CD14-positive monocyte (primary cell): ENCODE results near the gene ROBO4. TPM values are rescaled to one million over a fixed set of nuclear protein-coding genes. Genes with fewer than 3 reads are reported as not detected.

Experiments
- DNase-seq, 3 donors: peaks; one replicate each; pipeline ENCODE4 v3.0.0-alpha.2; 2011 to 2022
- H2AFZ ChIP-seq: 2 replicates; pipeline ENCODE4 v1.6.0; 2012; ENCODE audit warnings: mild to moderate bottlenecking, low read depth, low read length, inconsistent platforms; ENCODE audit not compliant: insufficient read depth, poor library complexity, severe bottlenecking
- H3K27ac ChIP-seq, 2 donors: 1 replicate in 1 of 2; 2 replicates in 1 of 2; pipeline ENCODE4 v1.5.1; 2012 to 2013; ENCODE audit warnings: low read length in 2 of 2, control low read depth in 1 of 2, inconsistent platforms in 1 of 2, low read depth in 1 of 2, mild to moderate bottlenecking in 1 of 2
- H3K27me3 ChIP-seq, 2 donors: one replicate each; pipeline versions ENCODE4 v1.6.0 to v1.6.1; 2011 to 2013; ENCODE audit warnings: low read length in 2 of 2; ENCODE audit not compliant: control insufficient read depth in 2 of 2, insufficient read depth in 2 of 2
- H3K36me3 ChIP-seq, 2 donors: replicated peaks in 1 of 2; 1 replicate in 1 of 2; 2 replicates in 1 of 2; pipeline versions ENCODE4 v1.5.1 to v1.6.1; 2012 to 2013; ENCODE audit warnings: low read length in 2 of 2, control low read depth in 1 of 2, inconsistent platforms in 1 of 2, mild to moderate bottlenecking in 1 of 2; ENCODE audit not compliant: insufficient read depth in 2 of 2, control insufficient read depth in 1 of 2
- H3K4me1 ChIP-seq, 2 donors: 1 replicate in 1 of 2; 2 replicates in 1 of 2; pipeline versions ENCODE4 v1.5.1 to v1.6.1; 2012 to 2013; ENCODE audit warnings: low read length in 2 of 2, control low read depth in 1 of 2, inconsistent platforms in 1 of 2, mild to moderate bottlenecking in 1 of 2, moderate library complexity in 1 of 2; ENCODE audit not compliant: insufficient read depth in 2 of 2, control insufficient read depth in 1 of 2
- H3K4me2 ChIP-seq: replicated peaks from 2 replicates; pipeline ENCODE3; 2012; ENCODE audit warnings: low read length, moderate library complexity, mild to moderate bottlenecking; ENCODE audit not compliant: poor library complexity, severe bottlenecking; ENCODE audit errors: extremely low read depth
- H3K4me3 ChIP-seq, 3 experiments: fragments of 200-600 bp in 1 of 3; sonication (generic) in 1 of 3; replicated peaks in 1 of 3; 1 replicate in 2 of 3; 2 replicates in 1 of 3; pipeline ENCODE4 v1.5.1; 2011 to 2013; ENCODE audit warnings: low read length in 3 of 3, mild to moderate bottlenecking in 3 of 3, control low read depth in 2 of 3, low read depth in 2 of 3, inconsistent platforms in 1 of 3, moderate library complexity in 1 of 3
- H3K79me2 ChIP-seq: 2 replicates; pipeline ENCODE4 v1.6.0; 2012; ENCODE audit warnings: mild to moderate bottlenecking, control low read depth, inconsistent platforms, low read length, moderate library complexity; ENCODE audit not compliant: insufficient read depth
- H3K9ac ChIP-seq: 2 replicates; pipeline ENCODE4 v1.6.0; 2017; ENCODE audit warnings: low read length, mild to moderate bottlenecking; ENCODE audit not compliant: insufficient read depth, poor library complexity, severe bottlenecking
- H3K9me3 ChIP-seq, 2 donors: replicated peaks in 1 of 2; 1 replicate in 1 of 2; 2 replicates in 1 of 2; pipeline versions ENCODE4 v1.5.1 to v1.6.1; 2012 to 2013; ENCODE audit warnings: low read length in 2 of 2, control low read depth in 1 of 2; ENCODE audit not compliant: control insufficient read depth in 1 of 2, insufficient read depth in 1 of 2
- H4K20me1 ChIP-seq: 2 replicates; pipeline ENCODE4 v1.6.0; 2012; ENCODE audit warnings: mild to moderate bottlenecking, low read length, control low read depth, moderate library complexity; ENCODE audit not compliant: insufficient read depth
- H3K27ac Mint-ChIP-seq, 7 donors: one replicate each; pipeline ENCODE4 v1.8.0; 2020; ENCODE audit warnings: mild to moderate bottlenecking in 7 of 7, mixed read lengths in 7 of 7, moderate library complexity in 6 of 7, inconsistent platforms in 2 of 7
- H3K27me3 Mint-ChIP-seq, 3 donors: one replicate each; pipeline ENCODE4 v1.8.0; 2021 to 2022; ENCODE audit warnings: low read depth in 3 of 3, mild to moderate bottlenecking in 3 of 3, mixed read lengths in 3 of 3, moderate library complexity in 3 of 3, inconsistent platforms in 1 of 3
- H3K36me3 Mint-ChIP-seq, 2 donors: one replicate each; pipeline ENCODE4 v1.8.0; 2020; ENCODE audit warnings: mixed read lengths in 2 of 2, inconsistent platforms in 1 of 2, mild to moderate bottlenecking in 1 of 2
- H3K4me1 Mint-ChIP-seq: one replicate; pipeline ENCODE4 v1.8.0; 2020; ENCODE audit warnings: mild to moderate bottlenecking, mixed read lengths
- H3K4me3 Mint-ChIP-seq, 2 donors: one replicate each; pipeline ENCODE4 v1.8.0; 2020; ENCODE audit warnings: mild to moderate bottlenecking in 2 of 2, mixed read lengths in 2 of 2, moderate library complexity in 1 of 2
- H3K9me3 Mint-ChIP-seq, 7 donors: one replicate each; pipeline ENCODE4 v1.8.0; 2020 to 2022; ENCODE audit warnings: mixed read lengths in 7 of 7, mild to moderate bottlenecking in 6 of 7, moderate library complexity in 6 of 7, inconsistent platforms in 2 of 7
- WGBS: methylation state at CpG from one replicate; pipeline ENCODE4 v1.1.5; 2013; ENCODE audit warnings: missing lambda C conversion rate; ENCODE audit not compliant: insufficient coverage; 5-methylcytosine and 5-hydroxymethylcytosine counted together
- intact Hi-C, 2 donors: fragments of 100-400 bp; cut with micrococcal nuclease; formaldehyde crosslinking; loops; one replicate each; pipeline versions ENCODE4 v1.15.0 to v1.15.1; 2023
- polyA plus RNA-seq, 3 donors: library from polyadenylated mRNA; depleted of rRNA in 1 of 3; unstranded in 2 of 3; stranded (reverse) in 1 of 3; fragments of 300-500 nt in 2 of 3; fragments of >200 nt in 1 of 3; fragmentation: Illumina TruSeq in 2 of 3; gene quantifications; 1 replicate in 2 of 3; 2 replicates in 1 of 3; pipeline ENCODE4 v1.2.3, GENCODE V29; 2012 to 2021
- TF ChIP-seq, protein P1 (sequence below): fragments of 200-600 bp; IDR thresholded peaks from one replicate; pipeline ENCODE4 v1.8.0; 2022; ENCODE audit warnings: antibody characterized with exemption, mild to moderate bottlenecking

The ROBO4 gene
- polyA plus RNA-seq, 3 donors = 0.19 to 0.20 TPM; not detected in 1

DNA sequence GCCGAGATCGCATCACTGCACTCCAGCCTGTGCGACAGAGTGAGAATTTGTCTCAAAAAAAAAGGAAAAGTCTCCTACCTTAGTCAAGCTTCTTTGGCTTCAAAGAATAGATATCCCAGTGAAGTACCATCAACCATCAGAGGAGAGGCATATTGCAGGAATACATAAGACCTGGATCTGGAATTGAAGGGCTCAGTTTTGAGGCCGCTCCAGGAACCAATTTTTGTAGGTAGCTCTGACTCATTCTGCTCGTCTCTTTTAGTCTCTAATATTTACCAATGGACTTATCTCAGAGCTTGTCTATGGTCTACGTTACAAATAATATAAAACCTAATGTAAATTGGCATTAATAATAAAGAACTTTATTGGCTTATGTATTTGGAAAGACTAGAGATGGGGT, 48.2 kb upstream of the ROBO4 start:
- Histone ChIP-seq H2AFZ (no peak overlapping the region), H3K9me3 (no peaks in the 10 kb centered on the region), H3K27me3 (no peaks in the 10 kb centered on the region), H3K4me1 (no peaks in the 10 kb centered on the region), H3K79me2 (no peaks in the 10 kb centered on the region), H3K4me2 (no peak overlapping the region), H3K9ac (no peak overlapping the region), H3K4me3 (no peak overlapping the region), H4K20me1 (no peaks in the 10 kb centered on the region), H3K27ac (no peak overlapping the region), H3K36me3 (no peaks in the 10 kb centered on the region)
- H3K4me1 Mint-ChIP-seq = no peaks in the 10 kb centered on the region
- H3K36me3 Mint-ChIP-seq = no peaks in the 10 kb centered on the region
- TF ChIP-seq, protein P1, sequence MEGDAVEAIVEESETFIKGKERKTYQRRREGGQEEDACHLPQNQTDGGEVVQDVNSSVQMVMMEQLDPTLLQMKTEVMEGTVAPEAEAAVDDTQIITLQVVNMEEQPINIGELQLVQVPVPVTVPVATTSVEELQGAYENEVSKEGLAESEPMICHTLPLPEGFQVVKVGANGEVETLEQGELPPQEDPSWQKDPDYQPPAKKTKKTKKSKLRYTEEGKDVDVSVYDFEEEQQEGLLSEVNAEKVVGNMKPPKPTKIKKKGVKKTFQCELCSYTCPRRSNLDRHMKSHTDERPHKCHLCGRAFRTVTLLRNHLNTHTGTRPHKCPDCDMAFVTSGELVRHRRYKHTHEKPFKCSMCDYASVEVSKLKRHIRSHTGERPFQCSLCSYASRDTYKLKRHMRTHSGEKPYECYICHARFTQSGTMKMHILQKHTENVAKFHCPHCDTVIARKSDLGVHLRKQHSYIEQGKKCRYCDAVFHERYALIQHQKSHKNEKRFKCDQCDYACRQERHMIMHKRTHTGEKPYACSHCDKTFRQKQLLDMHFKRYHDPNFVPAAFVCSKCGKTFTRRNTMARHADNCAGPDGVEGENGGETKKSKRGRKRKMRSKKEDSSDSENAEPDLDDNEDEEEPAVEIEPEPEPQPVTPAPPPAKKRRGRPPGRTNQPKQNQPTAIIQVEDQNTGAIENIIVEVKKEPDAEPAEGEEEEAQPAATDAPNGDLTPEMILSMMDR = no peak
- intact Hi-C loops = no loop called here
- H3K27ac Mint-ChIP-seq = peak overlapping the region in 1 of 7 donors; percentile 53
- peaks cover 4 to 7% (median 6%) of the 10 kb centered on the region in 3 donors for H3K27me3 Mint-ChIP-seq
- peaks cover 7 to 12% (median 9%) of the 10 kb centered on the region in 7 donors for H3K9me3 Mint-ChIP-seq
- no peak for DNase-seq
- no peak overlapping the region for H3K4me3 Mint-ChIP-seq
- WGBS = 60% methylated on average over 1 of the region's 6 CpGs

DNA sequence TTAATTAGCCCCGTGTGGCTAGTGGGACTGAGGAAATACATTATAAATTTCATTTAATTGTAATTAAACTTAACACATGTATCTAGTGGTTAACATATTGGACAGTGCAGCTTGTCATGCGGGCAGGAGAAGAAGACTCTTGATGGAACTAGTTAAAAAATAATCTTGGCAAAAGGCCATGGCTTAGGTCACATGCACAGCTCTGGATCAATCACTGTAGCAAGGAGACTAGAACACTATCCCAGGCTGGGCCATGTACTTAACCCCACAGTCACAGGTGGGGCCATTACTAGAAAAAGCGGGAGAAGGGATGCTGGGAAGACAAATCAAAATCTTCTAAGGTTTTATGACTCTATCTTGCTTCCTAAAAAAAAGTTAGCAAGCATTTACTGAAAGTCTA, 46.9 kb upstream of the ROBO4 start:
- intact Hi-C loops = no loop called here
- Histone ChIP-seq H3K27ac (no peak overlapping the region), H3K4me1 (no peaks in the 10 kb centered on the region), H3K27me3 (no peaks in the 10 kb centered on the region), H3K36me3 (no peaks in the 10 kb centered on the region), H3K79me2 (no peaks in the 10 kb centered on the region), H2AFZ (no peak overlapping the region), H4K20me1 (no peaks in the 10 kb centered on the region), H3K9me3 (no peaks in the 10 kb centered on the region), H3K9ac (no peak overlapping the region), H3K4me2 (no peak overlapping the region), H3K4me3 (no peak overlapping the region)
- no peaks in the 10 kb centered on the region for H3K4me1 Mint-ChIP-seq
- H3K27me3 Mint-ChIP-seq = peaks cover 4 to 6% (median 5%) of the 10 kb centered on the region in 3 donors
- no peak overlapping the region for H3K4me3 Mint-ChIP-seq
- WGBS = no CpG with 5 or more reads among the region's 3 CpGs
- TF ChIP-seq, protein P1 = no peak
- DNase-seq = no peak
- no peak overlapping the region for H3K27ac Mint-ChIP-seq
- no peaks in the 10 kb centered on the region for H3K36me3 Mint-ChIP-seq
- peaks cover 7 to 12% (median 9%) of the 10 kb centered on the region in 7 donors for H3K9me3 Mint-ChIP-seq
